ENCODE data around the gene ELAVL2. TPM values are rescaled to one million over a fixed set of nuclear protein-coding genes. Genes with fewer than 3 reads are reported as not detected.

Gene ELAVL2
- total RNA-seq, 1 donor from 2014 or later = 0.37 TPM

- DNase-seq (ENCODE audit: low spot score) = no peak
- no peak overlapping the region for H3K4me3 Mint-ChIP-seq (ENCODE audit: unreplicated experiment)
- H3K27ac Mint-ChIP-seq (ENCODE audit: unreplicated experiment) = no peak overlapping the region
- no peaks in the 10 kb centered on the region for H3K9me3 Mint-ChIP-seq (ENCODE audit: low read depth)
- no peaks in the 10 kb centered on the region for H3K4me1 Mint-ChIP-seq (ENCODE audit: low read depth)
- TF ChIP-seq CTCF (IDR thresholded peaks at IDR 0.05) = no peak
- H3K36me3 Mint-ChIP-seq (ENCODE audit: low read depth) = no peaks in the 10 kb centered on the region
- H3K27me3 Mint-ChIP-seq (ENCODE audit: low read depth) = no peaks in the 10 kb centered on the region
Observed at GRCh38 chr9:23701291-23701690, 124.7 kb downstream of the ELAVL2 start.

GRCh38 chr9:23700359-23700758 is 125.7 kb downstream of the ELAVL2 start:
- TF ChIP-seq CTCF (IDR thresholded peaks at IDR 0.05) = no peak
- DNase-seq (ENCODE audit: low spot score) = no peak
- Mint-ChIP-seq H3K4me1 (ENCODE audit: low read depth) (no peaks in the 10 kb centered on the region), H3K27me3 (ENCODE audit: low read depth) (no peaks in the 10 kb centered on the region), H3K27ac (ENCODE audit: unreplicated experiment) (no peak overlapping the region), H3K36me3 (ENCODE audit: low read depth) (no peaks in the 10 kb centered on the region), H3K4me3 (ENCODE audit: unreplicated experiment) (no peak overlapping the region), H3K9me3 (ENCODE audit: low read depth) (no peaks in the 10 kb centered on the region)

GRCh38 chr9:23698161-23698560 is 127.9 kb downstream of the ELAVL2 start:
- Mint-ChIP-seq H3K27me3 (ENCODE audit: low read depth) (no peaks in the 10 kb centered on the region), H3K4me1 (ENCODE audit: low read depth) (no peaks in the 10 kb centered on the region), H3K4me3 (ENCODE audit: unreplicated experiment) (no peak overlapping the region), H3K36me3 (ENCODE audit: low read depth) (no peaks in the 10 kb centered on the region), H3K9me3 (ENCODE audit: low read depth) (no peaks in the 10 kb centered on the region), H3K27ac (ENCODE audit: unreplicated experiment) (no peak overlapping the region)
- no peak for TF ChIP-seq CTCF (IDR thresholded peaks at IDR 0.05)
- DNase-seq (ENCODE audit: low spot score) = no peak

- DNase-seq (ENCODE audit: low spot score) = no peak
- H3K4me3 Mint-ChIP-seq (ENCODE audit: unreplicated experiment) = no peak overlapping the region
- H3K36me3 Mint-ChIP-seq (ENCODE audit: low read depth) = no peaks in the 10 kb centered on the region
- H3K9me3 Mint-ChIP-seq (ENCODE audit: low read depth) = no peaks in the 10 kb centered on the region
- no peak overlapping the region for H3K27ac Mint-ChIP-seq (ENCODE audit: unreplicated experiment)
- H3K27me3 Mint-ChIP-seq (ENCODE audit: low read depth) = no peaks in the 10 kb centered on the region
- H3K4me1 Mint-ChIP-seq (ENCODE audit: low read depth) = no peaks in the 10 kb centered on the region
- no peak for TF ChIP-seq CTCF (IDR thresholded peaks at IDR 0.05)
Observed at GRCh38 chr9:23695572-23695971, 130.5 kb downstream of the ELAVL2 start.

- TF ChIP-seq CTCF (IDR thresholded peaks at IDR 0.05) = no peak
- H3K36me3 Mint-ChIP-seq (ENCODE audit: low read depth) = no peaks in the 10 kb centered on the region
Observed at GRCh38 chr9:23693374-23693773, 132.7 kb downstream of the ELAVL2 start.

More at GRCh38 chr9:23693374-23693773, 132.7 kb downstream of the ELAVL2 start:
- no peaks in the 10 kb centered on the region for H3K27me3 Mint-ChIP-seq (ENCODE audit: low read depth)
- no peak overlapping the region for H3K4me3 Mint-ChIP-seq (ENCODE audit: unreplicated experiment)
- H3K27ac Mint-ChIP-seq (ENCODE audit: unreplicated experiment) = no peak overlapping the region
- DNase-seq (ENCODE audit: low spot score) = no peak
- no peaks in the 10 kb centered on the region for H3K4me1 Mint-ChIP-seq (ENCODE audit: low read depth)
- H3K9me3 Mint-ChIP-seq (ENCODE audit: low read depth) = no peaks in the 10 kb centered on the region

All from chondrocyte (in vitro differentiated cells).